ENCODE results near the gene INPP5D. TPM values are rescaled to one million over a fixed set of nuclear protein-coding genes. Genes with fewer than 3 reads are reported as not detected.

Gene INPP5D
- total and polyA plus RNA-seq, 4 donors: 2.9 to 18.8 (median 6.6) TPM

DNA sequence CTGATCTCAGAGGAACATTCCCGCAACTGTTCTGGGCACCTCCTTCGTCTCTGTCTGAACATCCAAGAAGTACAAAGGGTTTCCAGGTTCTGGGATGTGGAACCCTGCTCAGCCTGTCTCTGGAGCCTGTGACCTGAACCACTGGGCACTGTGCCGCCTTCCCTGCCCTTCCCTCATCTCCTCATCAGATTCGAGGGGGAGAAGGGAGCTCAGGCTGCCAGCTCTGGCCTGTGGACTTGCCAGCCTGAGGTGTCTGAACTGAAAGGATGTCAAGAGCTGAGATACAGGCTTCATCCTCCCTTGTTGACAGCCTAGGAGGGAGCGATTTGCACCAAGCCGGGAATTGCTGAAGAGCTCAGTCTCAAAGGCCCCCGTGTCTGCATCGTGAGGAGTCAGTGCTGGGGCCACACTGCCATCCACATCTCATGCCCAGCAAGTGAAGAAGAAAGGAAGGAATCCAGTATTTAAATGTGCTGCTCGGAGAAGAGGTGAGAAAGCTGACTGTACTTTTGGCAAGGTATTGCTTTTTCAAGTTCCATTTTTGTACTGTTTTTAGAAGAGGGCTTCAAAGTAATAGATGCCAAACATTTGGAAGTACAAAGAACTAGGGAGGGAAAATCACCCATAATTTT is 15.1 kb upstream of the INPP5D start:
- Histone ChIP-seq H3K27me3 (ENCODE audit: control insufficient read depth in 4 of 4, insufficient read depth in 4 of 4, low read length in 3 of 4) (no peaks in the 10 kb centered on the region), H3K36me3 (ENCODE audit: control insufficient read depth in 4 of 4, insufficient read depth in 3 of 4, low read depth in 1 of 4, low read length in 3 of 4) (no peaks in the 10 kb centered on the region), H3K9me3 (ENCODE audit: control insufficient read depth in 4 of 4, low read length in 3 of 4) (no peaks in the 10 kb centered on the region), H3K9ac (ENCODE audit: low read depth in 1 of 2, low read length in 2 of 2) (no peak overlapping the region), H3K4me3 (ENCODE audit: low read depth in 1 of 3, low read length in 3 of 3) (no peak overlapping the region), H3K27ac (ENCODE audit: low read depth in 1 of 2, low read length in 2 of 2) (no peak overlapping the region), H3K4me1 (ENCODE audit: control insufficient read depth in 4 of 4, insufficient read depth in 4 of 4, low read length in 3 of 4) (peaks cover 0 to 5% (median 4%) of the 10 kb centered on the region in 4 donors)
- TF ChIP-seq, protein P1, sequence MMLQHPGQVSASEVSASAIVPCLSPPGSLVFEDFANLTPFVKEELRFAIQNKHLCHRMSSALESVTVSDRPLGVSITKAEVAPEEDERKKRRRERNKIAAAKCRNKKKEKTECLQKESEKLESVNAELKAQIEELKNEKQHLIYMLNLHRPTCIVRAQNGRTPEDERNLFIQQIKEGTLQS (IDR thresholded peaks at IDR 0.05): no peak
- no peak for TF ChIP-seq EGR1 (IDR thresholded peaks at IDR 0.05; ENCODE audit: low read depth in 2 of 2)
- TF ChIP-seq, protein P2, sequence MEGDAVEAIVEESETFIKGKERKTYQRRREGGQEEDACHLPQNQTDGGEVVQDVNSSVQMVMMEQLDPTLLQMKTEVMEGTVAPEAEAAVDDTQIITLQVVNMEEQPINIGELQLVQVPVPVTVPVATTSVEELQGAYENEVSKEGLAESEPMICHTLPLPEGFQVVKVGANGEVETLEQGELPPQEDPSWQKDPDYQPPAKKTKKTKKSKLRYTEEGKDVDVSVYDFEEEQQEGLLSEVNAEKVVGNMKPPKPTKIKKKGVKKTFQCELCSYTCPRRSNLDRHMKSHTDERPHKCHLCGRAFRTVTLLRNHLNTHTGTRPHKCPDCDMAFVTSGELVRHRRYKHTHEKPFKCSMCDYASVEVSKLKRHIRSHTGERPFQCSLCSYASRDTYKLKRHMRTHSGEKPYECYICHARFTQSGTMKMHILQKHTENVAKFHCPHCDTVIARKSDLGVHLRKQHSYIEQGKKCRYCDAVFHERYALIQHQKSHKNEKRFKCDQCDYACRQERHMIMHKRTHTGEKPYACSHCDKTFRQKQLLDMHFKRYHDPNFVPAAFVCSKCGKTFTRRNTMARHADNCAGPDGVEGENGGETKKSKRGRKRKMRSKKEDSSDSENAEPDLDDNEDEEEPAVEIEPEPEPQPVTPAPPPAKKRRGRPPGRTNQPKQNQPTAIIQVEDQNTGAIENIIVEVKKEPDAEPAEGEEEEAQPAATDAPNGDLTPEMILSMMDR (IDR thresholded peaks at IDR 0.05; ENCODE audit: low read depth, low read length, missing input control): no peak
- no peak for TF ChIP-seq JUND (IDR thresholded peaks at IDR 0.05)
- TF ChIP-seq HNF4A (conservative IDR thresholded peaks at IDR 0.05): no peak
- TF ChIP-seq YY1 (IDR thresholded peaks at IDR 0.05): no peak
- TF ChIP-seq RXRA (IDR thresholded peaks at IDR 0.05): no peak
- TF ChIP-seq, protein P3, sequence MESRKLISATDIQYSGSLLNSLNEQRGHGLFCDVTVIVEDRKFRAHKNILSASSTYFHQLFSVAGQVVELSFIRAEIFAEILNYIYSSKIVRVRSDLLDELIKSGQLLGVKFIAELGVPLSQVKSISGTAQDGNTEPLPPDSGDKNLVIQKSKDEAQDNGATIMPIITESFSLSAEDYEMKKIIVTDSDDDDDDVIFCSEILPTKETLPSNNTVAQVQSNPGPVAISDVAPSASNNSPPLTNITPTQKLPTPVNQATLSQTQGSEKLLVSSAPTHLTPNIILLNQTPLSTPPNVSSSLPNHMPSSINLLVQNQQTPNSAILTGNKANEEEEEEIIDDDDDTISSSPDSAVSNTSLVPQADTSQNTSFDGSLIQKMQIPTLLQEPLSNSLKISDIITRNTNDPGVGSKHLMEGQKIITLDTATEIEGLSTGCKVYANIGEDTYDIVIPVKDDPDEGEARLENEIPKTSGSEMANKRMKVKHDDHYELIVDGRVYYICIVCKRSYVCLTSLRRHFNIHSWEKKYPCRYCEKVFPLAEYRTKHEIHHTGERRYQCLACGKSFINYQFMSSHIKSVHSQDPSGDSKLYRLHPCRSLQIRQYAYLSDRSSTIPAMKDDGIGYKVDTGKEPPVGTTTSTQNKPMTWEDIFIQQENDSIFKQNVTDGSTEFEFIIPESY (IDR thresholded peaks at IDR 0.05): no peak
- TF ChIP-seq TAF1 (conservative IDR thresholded peaks at IDR 0.05): no peak
- no peak for TF ChIP-seq SP1 (IDR thresholded peaks at IDR 0.05)
- TF ChIP-seq NR2F2 (IDR thresholded peaks at IDR 0.05): no peak
- TF ChIP-seq GABPA (IDR thresholded peaks at IDR 0.05 in 1 of 2, conservative IDR thresholded peaks at IDR 0.05 in 1 of 2): no peak
- no peak for TF ChIP-seq HNF4G (IDR thresholded peaks at IDR 0.05)
- TF ChIP-seq FOXA2 (IDR thresholded peaks at IDR 0.05): no peak
- TF ChIP-seq RAD21 (IDR thresholded peaks at IDR 0.05): no peak
- TF ChIP-seq, protein P4, sequence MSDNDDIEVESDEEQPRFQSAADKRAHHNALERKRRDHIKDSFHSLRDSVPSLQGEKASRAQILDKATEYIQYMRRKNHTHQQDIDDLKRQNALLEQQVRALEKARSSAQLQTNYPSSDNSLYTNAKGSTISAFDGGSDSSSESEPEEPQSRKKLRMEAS (IDR thresholded peaks at IDR 0.05): no peak
- TF ChIP-seq, protein P5, sequence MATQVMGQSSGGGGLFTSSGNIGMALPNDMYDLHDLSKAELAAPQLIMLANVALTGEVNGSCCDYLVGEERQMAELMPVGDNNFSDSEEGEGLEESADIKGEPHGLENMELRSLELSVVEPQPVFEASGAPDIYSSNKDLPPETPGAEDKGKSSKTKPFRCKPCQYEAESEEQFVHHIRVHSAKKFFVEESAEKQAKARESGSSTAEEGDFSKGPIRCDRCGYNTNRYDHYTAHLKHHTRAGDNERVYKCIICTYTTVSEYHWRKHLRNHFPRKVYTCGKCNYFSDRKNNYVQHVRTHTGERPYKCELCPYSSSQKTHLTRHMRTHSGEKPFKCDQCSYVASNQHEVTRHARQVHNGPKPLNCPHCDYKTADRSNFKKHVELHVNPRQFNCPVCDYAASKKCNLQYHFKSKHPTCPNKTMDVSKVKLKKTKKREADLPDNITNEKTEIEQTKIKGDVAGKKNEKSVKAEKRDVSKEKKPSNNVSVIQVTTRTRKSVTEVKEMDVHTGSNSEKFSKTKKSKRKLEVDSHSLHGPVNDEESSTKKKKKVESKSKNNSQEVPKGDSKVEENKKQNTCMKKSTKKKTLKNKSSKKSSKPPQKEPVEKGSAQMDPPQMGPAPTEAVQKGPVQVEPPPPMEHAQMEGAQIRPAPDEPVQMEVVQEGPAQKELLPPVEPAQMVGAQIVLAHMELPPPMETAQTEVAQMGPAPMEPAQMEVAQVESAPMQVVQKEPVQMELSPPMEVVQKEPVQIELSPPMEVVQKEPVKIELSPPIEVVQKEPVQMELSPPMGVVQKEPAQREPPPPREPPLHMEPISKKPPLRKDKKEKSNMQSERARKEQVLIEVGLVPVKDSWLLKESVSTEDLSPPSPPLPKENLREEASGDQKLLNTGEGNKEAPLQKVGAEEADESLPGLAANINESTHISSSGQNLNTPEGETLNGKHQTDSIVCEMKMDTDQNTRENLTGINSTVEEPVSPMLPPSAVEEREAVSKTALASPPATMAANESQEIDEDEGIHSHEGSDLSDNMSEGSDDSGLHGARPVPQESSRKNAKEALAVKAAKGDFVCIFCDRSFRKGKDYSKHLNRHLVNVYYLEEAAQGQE (IDR thresholded peaks at IDR 0.05): no peak
- TF ChIP-seq FOXA1 (IDR thresholded peaks at IDR 0.05): no peak
- WGBS: 93% methylated on average over 9 of the region's 9 CpGs
- no peak for DNase-seq (ENCODE audit: low spot score)

Measured in liver (tissue), 9 donors.